NCI-H1417 (cell line): Measurements from ENCODE around the gene THSD7A.
A peak's percentile ranks its signal among the peaks of the same experiment; 100 is the strongest.

Experiments used
- DNase-seq, 3 experiments: peaks; one replicate each; lab custom pipeline; 2025; lab: John Stamatoyannopoulos, UW

THSD7A gene

DNA sequence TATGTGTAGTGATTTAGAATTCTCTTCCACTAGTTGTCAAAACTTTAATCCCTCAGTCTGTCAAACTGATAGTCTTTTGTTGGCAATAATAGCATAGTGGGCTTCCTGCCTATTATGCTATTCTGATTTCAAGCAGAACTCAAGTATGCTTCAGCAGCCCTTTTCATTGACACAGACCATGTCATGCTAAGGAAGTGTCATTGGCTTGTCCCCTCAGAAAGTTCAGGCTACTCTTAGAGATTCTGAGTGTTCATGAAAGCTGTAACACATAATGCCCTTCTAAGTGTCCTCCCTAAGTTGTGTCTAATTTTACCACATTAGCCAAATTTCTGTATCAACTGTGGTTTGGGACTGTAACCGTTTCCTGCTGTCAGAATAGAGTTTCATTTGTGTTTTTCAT is 198.7 kb downstream of the THSD7A start:
- DNase-seq: no peak

DNA sequence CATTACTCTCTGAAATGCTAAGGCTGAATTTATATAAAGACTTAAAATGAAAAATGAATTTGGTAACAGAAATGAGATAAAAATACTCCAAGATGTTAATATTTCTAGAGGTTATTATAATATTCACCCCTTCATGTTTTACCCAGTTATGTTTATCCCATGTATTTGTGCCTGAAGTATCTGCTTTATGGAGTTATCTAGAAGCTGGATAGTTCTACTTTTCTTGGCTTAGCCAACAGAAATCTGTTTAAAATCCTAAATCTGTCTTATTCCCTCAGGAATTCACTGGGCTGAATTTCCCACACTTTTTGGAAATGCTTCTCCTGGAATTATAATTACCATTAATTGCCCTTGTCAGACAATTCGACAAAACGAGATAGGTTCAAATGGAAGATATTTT is 201.6 kb downstream of the THSD7A start:
- no peak for DNase-seq

DNA sequence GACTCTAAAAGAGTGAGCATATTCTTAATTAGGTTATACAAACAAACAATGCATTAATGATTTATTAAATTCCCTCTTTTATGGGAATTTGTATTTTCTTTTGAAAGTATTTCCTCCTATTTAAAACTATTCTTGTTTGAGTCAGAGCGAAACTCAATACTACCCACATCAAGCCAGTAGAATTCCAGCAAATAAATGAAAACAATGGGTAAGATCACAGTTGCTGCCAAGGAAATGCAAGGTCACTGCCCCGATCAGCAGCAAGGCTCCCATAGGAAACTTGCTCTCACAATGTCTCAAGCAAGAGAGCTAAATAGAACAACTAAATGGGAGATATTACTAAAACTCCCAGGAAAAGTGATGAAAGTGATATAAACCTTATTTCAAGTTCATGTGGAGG is 206.3 kb downstream of the THSD7A start:
- no peak for DNase-seq

DNA sequence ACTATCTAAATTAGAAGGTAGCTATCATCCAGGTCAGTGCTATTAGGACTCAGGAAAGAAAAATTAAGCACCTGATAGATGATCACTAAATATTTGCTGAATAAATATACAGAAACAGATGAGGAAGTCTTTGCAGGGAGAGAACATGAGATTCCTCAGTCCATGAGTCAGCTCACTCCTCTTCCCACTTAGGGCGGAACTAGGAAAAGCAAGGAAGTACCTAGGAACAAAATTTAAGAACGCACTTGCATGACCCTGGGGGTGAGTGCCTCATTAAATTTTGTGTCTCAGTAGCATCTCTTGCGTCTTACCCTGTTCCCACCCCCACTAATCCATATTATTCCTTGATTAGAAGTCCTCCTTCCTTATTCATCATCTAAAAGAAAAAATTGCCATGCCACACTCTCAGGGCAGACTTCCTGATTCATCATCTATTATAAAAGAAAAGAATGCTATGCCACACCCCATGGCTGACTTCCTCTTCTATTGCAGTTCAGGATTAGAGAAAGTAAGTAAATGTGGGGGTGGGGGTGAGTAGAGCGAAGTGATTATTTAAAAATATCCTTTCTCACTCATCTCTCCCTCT is 208.8 kb downstream of the THSD7A start:
- DNase-seq: no peak

DNA sequence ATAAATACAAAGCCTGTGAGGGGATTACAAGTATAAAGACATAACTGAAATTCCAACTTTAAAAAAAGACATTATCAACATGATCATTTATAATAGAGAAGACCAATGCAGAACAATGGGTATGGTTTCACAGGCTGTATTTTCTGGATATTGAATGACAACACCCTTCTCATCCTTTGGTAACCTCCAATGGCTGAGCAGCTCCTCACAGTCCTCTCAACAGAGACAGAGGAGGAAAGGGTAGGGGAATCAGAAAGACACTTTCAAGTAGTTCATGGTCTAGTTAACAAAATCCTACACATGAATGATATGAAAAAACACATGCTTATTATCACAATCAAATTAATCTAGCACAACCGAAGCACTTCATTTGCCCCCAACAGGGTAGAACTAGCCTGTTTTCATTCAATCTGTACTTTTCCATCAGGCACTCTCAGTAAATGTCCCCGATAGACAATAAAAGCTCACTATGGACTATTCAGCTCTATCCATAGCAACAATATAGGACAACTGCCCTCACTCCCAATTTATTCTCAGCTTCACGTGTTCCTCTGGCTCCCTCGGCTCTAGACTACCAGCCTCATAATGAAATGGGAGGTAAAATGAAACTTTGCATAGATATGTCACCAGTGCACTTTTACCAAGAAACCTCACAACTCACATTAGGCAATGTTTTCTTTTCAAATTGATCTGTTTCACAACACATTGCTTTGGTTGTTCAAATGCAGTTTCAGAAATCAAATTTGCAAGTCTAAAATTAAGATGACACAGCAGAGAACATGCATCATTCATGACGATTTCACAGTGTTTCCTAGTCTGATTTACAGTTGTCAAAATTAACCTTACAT is 211.4 kb downstream of the THSD7A start:
- DNase-seq: no peak

DNA sequence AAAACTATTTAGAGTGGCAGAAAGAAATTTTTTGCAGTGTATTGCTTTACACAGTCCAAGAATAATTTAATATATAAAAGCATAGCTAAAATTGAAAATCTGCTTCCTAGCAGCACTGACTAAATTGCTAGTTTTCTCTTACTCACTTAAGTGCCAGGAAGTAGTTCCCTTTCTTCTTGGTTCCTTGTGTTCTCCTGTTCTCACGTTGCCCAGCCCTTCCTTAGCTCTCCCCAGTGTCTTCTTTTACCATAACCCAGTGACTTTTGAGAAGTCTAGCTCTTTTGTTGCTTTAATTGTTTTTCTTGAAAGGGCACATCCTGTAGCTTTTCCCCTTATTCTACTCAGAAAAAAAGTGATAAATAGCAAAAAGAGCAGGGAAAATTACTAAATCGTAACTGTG is 215.5 kb downstream of the THSD7A start:
- no peak for DNase-seq

DNA sequence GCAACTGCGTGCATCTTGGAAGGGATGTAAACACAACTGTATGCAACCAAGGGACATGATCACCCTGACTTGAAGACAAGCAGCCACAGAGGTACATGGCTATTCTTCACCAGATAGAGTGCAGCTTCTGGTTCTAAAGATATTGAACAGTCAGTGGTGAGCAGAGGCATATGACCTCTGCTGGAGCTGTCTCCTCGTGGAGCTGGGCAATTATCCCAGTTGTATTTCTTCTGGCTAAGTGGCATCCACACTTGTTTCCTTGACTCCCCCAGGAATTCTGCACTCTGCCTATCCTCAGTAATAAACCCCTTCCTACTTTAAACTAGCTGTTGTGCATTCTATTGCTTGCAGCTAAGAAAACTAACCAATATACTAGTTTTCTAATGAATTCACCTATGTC is 216.8 kb downstream of the THSD7A start:
- peak in 1 of 3 experiments; percentile 22 for DNase-seq

DNA sequence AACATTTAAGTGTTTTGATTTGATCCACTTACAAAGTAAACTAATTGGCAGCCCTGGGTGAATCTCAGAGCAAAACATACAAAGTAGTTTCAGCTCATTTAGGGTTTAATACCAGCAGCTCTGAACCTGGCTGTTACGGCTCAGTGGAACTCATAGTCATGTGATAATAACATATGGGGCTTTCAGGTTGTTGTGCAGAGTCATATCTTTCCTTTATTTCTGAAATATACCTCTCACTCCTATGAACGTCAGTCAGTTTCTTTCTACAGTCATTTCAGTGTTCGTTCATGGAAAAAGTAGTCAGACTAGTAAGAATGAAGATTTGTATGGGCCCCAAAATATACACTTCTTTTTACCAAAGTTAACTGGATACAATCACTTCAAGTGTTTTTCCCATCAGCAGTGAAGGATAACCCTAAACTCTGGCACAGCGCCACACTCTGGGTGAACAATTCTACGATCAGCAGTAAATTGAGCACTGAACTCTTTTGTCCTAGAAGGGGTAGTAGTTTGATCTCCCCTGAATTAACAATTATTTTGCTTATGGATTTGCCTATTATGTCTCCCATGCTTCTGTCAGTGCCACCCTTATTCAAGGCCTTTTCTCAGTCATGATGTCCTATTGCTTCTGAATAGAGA is 218.6 kb downstream of the THSD7A start:
- peak in 1 of 3 experiments; percentile 45 for DNase-seq

DNA sequence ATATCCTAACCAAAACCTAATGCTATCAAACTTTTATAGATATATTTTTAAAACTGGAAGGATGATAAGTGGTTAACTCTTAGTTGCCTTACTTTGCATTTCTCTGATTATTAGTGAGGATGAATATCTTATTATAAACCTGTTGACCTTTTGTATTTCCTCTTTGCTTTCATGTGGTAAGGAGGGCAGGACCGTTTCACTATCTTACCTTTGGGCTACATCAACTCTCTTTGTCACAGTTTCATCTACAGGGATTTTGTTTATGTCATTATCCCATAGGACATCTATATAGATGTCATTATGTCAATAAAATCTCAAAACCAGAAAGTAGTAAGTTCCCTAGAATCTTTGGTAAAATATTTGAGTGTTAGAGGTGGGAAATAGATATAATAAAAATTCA is 219.3 kb downstream of the THSD7A start:
- no peak for DNase-seq

DNA sequence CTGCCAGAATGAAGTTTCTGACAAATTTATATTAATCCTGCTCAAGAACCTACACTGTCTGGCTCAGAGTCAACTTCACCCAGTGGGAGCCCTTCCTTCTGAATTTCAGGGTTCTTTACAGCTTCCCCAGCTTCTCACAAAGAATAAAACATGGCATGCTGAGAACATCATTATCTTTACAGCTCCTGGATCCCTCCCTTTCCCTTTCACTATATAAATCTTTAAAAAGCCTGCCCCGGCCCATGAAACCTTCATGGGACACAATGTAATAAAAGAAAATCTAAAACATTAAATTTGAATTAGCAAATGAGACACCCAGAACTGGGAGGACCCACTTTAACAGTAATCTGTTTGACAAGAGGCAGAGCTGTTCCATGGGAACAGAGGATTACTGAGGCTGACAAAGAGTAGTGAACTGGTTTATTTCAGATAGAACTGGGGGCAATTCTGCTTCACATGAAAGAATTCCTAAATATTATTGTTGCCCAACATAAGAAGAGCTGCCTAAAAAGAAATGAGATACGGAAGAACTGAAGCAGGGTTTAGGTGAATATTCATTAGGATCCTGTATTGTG is 222.8 kb downstream of the THSD7A start:
- DNase-seq: no peak

DNA sequence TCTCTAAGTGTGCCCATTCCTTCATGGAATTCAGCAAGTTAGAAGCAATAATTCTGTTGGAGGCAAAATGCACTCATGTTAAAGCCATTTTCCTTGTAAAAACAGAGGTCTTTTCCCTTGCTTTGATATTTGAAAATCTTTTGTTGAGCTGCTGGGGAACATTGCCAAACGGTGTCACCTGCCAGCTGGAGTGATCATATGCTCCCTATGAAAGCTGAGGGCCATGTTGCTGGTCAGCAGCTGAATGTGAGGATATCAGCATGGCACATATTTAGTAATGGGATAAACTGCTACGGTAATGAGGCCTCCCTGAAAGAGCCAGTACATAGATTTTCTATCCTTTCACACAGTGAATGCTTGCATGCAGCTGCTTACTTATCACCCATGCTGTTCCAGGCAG is 224.3 kb downstream of the THSD7A start:
- peak in 1 of 3 experiments; percentile 42 for DNase-seq

DNA sequence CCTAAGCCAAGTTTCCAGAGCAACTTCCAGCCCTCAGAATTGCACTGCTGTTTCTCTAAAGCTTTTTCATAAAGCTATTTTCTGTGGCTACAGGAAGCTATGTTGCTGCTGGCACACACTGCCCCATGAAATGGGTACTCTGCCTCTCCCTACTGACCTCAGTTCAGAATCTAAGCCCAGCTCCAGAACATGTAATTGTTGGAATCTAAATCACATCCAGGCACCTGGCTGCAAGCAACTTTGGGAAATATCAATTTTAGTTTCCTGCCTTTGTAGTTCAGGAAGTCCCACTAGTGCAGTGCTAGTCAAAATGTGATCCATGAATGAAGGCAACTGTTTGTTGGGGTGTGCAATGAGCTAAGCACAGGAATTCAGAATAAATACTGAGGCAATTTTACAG is 226.2 kb downstream of the THSD7A start:
- no peak for DNase-seq

DNA sequence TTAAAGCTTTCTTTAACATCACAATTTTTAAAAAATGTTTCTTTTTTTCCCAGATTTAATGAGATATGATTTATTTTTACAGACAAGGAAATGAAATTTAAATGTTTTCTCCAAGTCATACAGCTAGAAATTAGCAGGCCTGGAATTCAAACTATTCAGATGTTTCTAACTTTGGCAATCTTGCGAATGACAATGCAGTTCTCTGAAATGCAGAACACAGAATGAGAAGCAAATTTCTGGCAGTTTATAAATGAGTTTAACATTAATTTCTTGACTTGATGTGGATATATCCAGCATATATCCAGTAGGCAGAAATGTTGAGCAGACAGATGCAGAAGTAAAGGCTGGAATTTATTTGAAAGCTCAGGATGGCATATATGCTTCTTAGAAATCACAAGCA is 227.5 kb downstream of the THSD7A start:
- DNase-seq: no peak

DNA sequence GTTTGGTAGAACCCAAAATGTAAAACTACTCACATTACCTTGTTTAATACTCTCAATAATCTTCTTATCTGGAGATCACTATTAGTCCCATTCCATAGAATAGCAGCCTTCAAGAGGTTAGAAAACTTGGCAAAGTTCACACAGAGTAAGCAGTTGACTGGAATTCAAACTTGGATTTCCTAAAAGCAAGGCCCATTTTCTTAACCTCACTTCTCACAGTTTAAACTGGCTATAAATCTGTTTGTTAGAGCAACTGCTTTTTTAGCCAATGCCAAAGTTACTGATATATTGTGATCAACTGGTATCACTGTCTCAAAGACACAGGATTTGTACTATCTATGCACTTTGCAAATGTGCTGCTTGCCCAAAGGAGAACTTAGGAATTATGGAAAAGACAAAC is 230.2 kb downstream of the THSD7A start:
- no peak for DNase-seq

DNA sequence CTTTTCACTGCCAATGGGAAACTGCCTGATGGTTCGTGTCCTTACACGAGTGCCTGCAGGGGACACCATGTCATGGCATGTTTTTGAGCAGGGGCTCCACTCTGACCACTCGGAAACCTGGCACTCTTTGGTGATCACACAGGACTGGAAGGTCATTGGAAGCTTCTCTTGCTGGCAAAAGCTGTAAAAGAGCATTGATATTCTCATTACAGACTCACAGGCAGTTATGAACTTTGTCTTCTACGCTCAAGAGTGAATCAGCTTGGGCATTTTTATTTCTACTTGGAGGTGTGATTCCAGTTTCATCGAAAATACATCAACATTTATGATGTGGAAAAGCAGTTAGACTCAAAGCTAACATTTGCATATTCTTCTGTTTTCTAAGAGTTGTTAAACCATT is 238.7 kb downstream of the THSD7A start:
- DNase-seq: no peak

DNA sequence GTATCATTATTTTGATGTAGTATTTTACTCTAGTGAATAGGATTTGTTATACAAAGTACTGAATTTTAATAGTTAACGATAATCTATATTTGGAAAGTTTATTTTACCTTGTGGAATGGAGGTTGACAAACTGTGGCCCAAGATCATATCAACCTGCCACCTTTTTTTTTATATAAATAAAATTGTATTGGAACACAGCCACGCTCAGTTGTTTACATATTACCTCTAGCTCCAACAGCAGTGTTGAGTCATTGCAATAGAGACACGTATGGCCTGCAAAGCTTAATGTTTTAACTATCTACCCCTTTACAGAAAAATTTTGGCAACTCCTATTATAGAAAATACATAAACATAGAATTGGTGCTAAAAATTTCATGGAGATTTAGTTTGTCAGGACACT is 239.3 kb downstream of the THSD7A start:
- no peak for DNase-seq

DNA sequence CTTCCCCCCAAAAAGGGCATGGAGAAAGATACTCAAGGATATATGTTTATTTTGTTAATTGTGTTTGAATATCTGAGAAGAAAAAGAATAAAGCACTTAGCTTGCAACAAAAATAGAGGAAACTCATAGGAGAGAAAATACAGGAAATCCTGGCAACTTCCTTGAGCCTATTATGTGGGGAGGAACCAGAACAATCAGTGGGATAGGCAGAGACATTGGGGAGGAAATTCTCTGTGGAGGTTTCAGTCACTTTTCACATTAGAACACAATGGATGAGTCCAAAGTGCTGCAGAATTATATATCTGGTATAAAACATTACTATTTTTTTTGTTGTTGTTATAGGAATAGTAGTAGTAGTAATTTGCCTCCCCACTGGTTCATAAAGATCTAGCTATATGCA is 240.1 kb downstream of the THSD7A start:
- no peak for DNase-seq

DNA sequence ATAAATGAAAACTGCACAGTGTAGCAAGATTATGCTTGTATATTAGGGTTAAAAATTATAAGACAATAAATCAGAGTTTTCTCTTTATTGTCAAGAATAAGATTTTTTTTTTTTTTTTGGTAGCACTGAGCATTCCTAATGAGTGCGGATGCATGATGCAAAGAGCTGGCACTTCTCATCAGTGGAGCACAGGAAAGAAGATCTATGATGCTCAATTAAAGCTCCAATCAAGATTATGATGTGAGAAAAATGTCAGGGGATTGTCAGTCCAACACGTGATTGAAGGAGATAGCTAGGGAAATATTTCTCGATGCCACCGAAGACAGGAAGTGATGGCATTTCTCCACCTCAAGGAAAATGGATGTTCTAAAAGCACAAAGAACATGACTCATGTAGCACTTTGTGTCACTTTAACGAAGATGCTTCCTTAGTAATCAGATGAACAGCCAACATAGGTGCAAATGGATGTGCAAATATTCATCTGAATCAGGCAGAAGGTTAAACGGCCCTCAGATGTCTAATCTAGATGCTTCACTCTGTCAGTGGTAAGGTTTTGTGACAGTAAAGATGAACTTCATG is 240.9 kb downstream of the THSD7A start:
- DNase-seq: peak in 1 of 3 experiments; percentile 14

DNA sequence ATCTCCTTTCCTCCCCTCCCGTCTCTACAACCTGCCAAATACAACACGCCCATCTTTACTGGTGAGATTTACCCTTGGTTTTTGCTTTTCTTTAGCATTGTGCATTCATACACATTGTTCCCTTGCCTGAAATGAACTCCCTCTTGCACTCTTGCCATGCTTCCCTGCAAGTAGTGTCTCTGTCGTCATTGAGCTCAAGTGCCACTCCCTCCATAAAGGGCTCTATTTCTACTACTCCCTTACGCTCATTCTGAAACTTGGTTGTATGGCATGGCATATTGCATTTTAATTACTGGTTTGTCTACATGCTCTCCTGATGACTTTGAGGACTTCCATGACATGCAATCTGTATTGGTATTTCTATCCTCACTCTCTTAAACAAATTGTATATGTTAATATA is 242.7 kb downstream of the THSD7A start:
- DNase-seq: no peak

DNA sequence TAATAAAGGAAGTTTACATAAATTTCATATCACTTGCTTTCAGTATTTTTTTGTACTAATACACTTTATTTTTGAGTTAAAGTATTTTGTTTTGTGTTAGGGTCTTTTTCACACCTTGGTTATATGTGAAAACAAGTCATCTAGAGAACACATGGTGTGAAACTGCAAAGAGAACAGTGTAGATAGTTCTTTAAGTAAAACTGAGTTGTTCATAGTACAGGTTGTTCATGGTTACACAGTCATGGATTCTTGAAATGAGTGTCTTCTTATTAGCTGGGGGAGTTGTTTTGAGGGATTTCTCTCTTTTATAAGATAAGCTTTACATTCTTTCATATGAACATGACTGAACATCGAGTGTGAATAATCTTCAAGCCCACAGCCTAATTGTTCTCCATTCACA is 244.2 kb downstream of the THSD7A start:
- no peak for DNase-seq

DNA sequence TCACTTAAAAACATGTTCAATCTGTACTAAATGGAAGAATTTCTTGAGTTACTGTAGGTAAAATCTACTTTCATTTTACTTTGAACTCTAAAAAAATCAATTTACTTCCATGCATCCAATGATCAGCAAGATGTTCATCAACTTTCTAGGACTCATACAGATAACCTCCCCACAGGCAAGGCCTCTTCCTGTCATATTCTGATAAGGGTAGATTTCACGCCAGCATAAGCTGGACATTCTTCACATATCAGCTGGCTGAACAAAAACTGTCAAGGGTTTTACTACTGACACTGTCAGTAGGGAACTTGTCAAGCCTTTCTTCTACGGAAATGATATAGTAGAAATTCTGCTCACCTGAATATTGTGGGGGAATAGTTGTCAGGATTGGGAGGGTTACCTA is 244.9 kb downstream of the THSD7A start:
- DNase-seq: no peak

DNA sequence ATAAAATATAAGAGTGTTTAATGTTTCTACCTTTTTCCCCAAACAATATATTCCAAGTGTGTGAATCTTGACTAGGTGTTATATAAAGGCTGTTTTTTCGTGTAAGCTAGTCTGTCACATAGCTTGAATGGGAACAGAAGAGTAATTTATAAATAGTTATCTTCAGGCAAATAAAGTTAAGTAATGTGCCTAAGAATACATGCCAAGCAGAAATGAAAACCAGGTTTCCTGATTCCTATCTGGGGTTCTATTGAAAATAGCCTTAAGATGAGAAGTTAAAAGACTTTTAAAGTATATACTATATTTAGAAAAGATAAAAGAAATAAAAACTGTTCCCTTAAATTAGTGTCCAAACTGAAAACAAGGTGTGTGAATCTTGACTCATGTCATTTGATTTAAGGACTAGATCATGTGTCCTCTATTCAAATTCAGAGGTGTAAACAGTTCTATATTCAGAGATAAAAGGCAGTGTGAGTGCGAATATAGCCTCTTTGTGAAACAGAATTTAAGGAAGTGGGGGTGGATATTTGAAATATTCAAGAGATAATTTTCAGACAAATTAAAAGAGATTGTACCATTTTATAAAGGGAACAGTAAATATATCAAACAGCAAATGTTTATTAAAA is 247.5 kb downstream of the THSD7A start:
- DNase-seq: no peak
